HG02798 (cell line): Measurements from ENCODE around the gene PCNX4.
"Not testable (repeated sequence)": the region's sequence is repeated elsewhere in the genome, so short reads cannot be mapped to it uniquely, and the experiment has no call there.

Experiments used
- ATAC-seq: cut with Tn5 transposase; IDR thresholded peaks from one replicate; pipeline ENCODE4 v1.9.1; 2021; ENCODE audit warnings: mild to moderate bottlenecking; ENCODE audit not compliant: unreplicated experiment, poor library complexity

PCNX4 gene

DNA sequence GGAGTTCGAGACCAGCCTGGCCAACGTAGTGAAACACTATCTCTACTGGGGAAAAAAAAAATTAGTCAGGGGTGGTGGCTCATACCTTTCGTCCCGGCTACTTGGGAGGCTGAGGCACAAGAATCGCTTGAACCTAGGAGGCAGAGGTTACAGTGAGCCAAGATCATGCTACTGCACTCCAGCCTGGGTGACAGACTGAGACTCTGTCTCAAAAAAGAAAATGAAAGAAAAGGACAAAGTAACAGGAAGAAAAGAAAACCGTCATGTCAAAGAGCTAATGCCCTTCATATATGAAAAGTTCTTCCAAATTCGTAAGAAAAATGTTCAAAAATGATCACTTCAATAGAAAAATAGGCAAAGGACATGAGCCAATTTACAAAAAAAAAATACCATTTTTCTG lies 8.1 kb downstream of the PCNX4 start:
- ATAC-seq: not testable (repeated sequence)

GRCh38 chr14:60101786-60102185 lies 10.1 kb downstream of the PCNX4 start:
- no peak for ATAC-seq

DNA sequence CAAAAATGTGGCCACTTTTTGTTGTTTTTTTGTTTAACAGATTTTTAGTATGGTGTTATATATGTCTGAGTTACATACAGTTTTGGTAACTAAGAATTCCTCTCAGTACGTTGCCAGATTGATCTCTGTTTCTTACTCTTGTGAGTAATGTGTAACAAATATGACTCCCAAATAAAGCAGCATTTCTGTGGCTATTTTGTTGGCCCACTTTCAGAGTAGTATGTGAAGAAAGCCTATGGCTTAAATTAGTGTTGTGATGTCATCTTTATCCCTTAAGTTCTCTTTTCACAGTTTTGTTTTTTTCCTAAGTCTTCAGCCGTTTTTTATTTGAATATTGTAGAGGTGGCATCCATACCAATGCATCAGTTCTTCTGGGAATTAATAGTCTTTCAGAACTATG lies 10.7 kb downstream of the PCNX4 start:
- no peak for ATAC-seq

DNA sequence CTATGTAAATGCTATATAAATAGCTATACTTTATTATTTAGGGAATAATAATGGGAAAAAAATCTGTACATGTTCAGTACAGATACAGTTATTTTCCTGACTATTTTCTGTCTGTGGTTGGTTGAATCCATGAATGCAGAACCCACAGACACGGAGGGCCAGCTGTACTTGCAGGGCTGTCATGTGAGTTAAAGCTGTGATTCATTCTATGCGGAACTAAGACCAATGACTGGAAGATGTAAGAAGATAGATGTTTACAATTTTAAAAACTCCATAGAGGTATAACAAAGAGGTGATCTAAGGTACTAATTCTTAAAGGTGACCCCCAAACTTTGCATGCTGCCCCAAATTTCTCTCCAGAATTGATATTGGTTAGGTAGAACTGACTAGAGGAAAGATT lies 14.6 kb downstream of the PCNX4 start:
- peak; percentile 35 for ATAC-seq

DNA sequence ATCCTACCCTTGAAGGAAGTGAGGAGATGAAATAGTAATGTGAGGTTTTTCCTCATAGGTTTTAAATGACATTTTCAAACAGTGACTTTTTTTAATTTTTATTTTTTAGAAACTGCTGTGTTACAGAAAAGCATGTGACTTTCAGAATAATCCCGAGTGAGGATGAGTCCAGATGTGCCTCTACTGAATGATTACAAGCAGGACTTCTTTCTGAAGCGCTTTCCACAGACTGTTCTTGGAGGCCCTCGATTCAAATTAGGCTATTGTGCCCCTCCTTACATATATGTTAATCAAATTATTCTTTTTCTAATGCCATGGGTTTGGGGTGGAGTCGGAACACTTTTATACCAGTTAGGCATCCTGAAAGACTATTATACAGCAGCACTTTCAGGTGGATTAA lies 15.8 kb downstream of the PCNX4 start:
- ATAC-seq: no peak

- no peak for ATAC-seq
Observed at GRCh38 chr14:60111732-60112131, 20.0 kb downstream of the PCNX4 start.

- no peak for ATAC-seq
Observed at GRCh38 chr14:60114881-60115280, 23.2 kb downstream of the PCNX4 start.

DNA sequence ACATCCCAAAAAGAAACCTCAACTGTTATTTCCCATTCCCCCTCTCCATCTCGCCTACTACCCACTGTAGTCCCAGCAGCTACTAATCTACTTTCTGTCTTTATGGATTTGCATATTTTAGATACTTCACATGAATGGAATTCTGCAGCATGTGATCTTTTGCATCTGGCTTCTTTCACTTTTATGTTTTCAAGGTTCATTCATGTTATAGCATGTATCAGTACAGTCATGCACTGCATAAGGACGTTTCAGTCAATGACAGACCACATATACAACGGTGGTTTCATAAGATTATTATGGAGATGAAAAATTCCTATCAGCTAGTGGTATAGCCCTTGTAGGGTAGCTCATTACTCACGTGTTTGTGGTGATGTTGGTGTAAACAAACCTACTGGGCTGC lies 24.5 kb downstream of the PCNX4 start:
- ATAC-seq: no peak

DNA sequence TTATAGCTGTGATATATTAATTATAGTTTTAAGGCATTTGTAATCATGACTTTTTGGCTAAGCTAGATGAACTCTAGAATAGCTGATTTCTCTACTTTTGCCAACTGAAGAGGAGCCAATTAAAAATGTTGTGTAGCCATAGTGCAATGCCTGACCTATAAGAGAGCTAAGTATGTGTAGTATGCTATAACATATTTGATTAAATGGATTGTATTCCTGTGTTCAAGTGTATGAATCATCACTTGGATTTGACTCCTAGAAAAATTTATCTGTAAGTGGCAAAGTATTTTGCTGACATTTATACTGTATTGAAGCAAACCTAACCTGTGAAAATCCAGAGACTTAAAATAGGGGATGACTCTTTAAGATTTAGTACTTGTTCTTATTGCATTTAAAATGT lies 34.2 kb downstream of the PCNX4 start:
- ATAC-seq: no peak

DNA sequence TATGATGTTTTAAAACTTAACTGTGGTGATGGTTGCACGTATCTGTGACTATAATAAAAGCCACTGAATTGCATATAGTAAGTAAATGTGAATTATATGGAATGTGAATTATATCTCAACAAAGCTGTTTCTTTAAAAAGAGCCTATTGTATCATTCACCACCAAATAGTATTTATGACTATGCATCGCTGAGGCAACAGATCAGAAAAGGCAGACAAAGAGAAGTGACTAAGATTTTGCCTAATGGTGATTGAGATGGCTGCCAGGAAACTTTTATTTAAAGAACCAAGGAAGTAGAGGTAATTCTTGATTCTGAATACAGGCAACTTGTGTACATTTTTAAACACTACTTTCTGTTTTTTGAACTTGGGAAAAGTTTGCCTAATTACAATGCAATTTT lies 41.8 kb downstream of the PCNX4 start:
- ATAC-seq: no peak

DNA sequence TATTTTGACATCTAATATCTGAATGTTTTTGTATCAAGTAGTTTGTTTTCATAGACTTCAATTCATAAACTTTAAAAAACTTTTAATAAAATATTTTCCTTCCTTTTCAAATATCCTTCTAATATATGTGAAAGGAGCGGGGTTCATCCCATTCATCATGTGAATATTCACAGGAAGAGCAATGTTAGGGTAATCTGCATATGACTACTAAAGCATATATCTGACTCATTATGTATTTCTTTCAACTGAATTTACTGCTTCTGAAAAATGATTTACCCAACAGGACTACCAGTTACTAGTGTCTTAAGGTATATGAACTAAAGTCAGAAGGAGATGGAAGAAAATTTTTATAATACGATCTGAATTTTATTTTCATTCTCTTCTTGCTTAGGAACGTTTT lies 43.0 kb downstream of the PCNX4 start:
- ATAC-seq: no peak

DNA sequence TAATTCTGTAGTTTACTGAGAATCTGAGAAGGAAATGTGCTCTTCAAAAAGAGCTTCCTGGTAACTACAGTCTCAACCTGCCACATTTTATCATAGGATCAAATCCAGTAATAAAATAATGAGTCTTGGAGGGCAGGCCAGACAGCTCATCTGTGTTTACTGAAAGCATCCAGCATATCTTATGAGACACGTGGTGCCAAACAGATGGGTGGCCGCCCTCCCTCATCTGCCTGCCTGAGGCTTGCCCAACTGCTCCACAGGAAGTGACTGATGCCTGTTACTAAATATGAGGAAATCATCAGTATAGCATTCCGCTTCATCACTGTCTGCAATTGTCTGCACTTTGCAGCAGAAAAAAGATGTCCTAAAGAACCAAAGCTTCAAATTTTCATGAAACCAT lies 60.0 kb downstream of the PCNX4 start:
- peak; percentile 83 for ATAC-seq

DNA sequence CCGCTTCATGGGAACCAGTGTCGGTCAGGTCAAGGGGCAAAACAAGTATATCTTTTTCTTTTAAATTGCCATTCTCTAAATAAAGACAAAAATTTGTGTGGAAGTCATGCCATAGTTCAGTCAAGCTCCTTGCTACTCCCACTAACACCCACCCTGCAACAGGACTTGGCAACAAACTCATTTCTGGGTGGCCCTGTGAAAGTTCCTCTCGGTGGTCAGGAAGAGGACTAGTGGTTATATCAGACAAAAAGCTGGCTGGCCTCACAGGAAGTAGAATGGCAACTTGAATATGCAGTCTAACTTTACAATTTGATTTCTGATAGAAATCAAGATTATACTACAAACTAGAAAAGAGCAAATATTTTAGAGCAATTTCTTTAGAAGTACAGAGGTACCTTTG lies 62.3 kb downstream of the PCNX4 start:
- ATAC-seq: no peak

GRCh38 chr14:60154671-60155070 lies 62.9 kb downstream of the PCNX4 start:
- ATAC-seq: no peak

- no peak for ATAC-seq
Observed at GRCh38 chr14:60160422-60160821, 68.7 kb downstream of the PCNX4 start.

DNA sequence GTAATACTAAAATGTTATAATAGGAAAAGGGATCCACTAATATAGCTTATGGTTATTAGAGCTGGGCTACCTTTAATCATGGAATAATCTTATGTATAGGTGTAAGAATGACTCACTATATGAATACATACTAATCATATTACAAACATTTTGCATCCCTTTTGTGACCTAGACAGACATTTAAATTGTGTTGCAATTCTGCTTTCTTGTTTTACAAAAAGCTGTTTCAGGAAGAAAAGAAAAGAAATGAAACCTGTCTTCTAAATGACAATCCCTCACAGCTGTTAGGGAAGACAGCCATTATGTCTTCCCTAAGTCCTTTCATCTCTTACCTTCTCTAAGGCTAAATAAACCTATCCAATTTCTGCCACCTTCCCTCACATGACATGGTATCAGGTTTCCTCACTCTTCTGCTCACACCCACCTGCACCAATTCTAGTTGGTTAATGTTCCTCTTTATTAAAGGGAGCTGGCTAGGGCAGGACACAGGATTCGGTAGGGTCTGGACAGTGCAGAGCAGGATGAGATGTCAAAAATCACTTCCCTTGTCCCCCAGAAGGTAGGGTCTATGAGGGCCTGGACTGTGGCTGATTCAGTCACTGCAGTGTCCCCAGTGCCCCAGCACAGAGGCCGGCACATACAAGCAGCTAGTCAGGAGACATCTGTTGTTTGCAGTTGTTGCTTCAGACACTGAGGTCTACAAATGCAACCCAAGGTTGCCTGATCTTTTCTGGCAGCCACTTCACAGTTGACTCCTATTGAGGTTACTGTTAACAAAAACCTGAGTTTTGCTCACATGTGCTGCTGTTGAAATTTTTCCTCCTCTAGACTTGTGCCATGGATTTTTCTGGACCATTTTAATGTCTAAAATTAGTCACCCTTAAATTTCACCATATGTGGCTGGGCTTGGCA lies 69.7 kb downstream of the PCNX4 start:
- no peak for ATAC-seq

- no peak for ATAC-seq
Observed at GRCh38 chr14:60163693-60164092, 72.0 kb downstream of the PCNX4 start.

GRCh38 chr14:60164404-60164711 lies 72.6 kb downstream of the PCNX4 start:
- ATAC-seq: peak; percentile 5

GRCh38 chr14:60164712-60165546 lies 73.2 kb downstream of the PCNX4 start, which contains the start of gene DHRS7:
TSS of gene DHRS7 (minus strand) at chr14:60165398. CDS start at chr14:60165309, 89 bp downstream.
- peak; percentile 93 for ATAC-seq

DNA sequence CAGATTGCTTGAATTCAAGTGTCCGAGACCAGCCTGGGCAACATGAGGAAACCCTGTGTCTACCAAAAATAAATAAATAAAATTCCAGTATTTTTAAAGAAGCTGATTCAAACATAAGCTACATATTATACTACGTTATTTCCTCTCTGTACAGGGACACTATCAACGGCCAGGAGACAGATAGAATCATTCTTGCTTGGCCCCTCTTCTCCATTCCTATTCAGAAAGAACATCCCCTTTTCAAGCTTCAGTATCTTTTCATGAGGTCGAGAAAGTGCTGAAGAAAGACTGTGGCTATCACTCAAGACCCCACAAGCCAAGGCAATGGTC lies 73.8 kb downstream of the PCNX4 start:
- no peak for ATAC-seq

DNA sequence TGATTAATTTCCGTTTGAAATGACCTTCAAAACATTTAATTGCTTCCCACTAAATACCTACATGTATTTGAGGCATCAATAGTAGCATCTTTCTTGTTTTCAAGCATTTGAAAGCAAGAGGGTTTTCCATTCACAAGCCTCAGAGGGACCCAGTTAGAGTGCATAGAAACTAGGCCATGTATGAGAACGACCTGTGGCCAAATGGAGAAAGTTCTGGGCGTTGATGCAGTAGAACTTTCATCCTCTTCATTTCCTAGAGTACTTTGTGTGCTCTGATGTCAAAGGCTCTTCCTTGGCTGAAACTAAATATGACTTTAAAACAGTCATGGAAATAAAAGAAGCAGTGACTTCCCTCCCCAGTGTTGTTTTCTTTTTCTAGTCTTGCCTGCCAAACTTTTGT lies 74.4 kb downstream of the PCNX4 start:
- no peak for ATAC-seq

GRCh38 chr14:60169722-60170121 lies 78.0 kb downstream of the PCNX4 start:
- ATAC-seq: no peak
